ENCODE results near the gene WDR4.
A peak's percentile ranks its signal among the peaks of the same experiment; 100 is the strongest.

Gene WDR4

DNA sequence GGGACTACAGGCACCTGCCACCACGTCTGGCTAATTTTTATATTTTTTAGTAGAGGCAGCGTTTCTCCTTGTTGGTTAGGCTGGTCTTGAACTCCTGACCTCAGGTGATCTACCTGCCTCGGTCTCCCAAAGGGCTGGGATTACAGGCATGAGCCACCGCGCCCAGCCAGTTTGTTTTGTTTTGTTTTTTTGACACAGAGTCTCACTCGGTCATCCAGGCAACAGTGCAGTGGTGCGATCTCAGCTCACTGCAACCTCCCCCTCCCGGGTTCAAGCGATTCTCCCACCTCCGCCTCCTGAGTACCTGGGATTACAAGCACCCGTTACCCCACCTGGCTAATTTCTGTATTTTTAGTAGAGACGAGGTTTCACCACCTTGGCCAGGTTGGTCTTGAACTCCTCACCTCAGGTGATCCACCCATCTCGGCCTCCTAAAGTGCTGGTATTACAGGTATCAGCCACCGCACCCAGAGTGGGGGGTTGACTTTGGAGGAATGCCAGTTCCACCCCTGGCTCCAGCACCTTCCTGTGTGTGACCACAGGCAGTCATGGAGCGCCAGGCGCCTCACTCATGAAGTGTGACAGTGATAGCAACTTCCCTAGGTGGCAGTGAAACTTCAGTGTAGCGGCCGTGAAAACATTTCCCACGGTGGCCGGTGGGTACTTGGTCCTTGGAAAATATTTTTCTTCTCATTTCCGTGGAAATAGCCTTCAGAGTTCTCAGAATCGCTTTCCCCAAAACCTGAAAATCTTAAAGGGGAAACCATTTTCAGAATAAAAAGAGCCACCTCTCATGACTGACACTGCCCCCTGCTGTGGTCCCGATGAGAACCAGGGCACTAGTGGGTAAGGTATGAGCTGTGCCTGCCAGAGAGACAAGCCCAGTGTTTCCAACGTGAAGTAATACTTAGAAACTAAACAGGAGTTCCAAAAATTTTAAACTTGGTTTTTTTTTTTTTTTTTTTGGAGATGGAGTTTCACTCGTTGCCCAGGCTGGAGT lies 48.6 kb downstream of the WDR4 start:
- no peak overlapping the region for H3K4me3 ChIP-seq (ENCODE audit: low read depth, low read length)
- DNase-seq (ENCODE audit: low read depth), result no peak
- TF ChIP-seq, protein P1, sequence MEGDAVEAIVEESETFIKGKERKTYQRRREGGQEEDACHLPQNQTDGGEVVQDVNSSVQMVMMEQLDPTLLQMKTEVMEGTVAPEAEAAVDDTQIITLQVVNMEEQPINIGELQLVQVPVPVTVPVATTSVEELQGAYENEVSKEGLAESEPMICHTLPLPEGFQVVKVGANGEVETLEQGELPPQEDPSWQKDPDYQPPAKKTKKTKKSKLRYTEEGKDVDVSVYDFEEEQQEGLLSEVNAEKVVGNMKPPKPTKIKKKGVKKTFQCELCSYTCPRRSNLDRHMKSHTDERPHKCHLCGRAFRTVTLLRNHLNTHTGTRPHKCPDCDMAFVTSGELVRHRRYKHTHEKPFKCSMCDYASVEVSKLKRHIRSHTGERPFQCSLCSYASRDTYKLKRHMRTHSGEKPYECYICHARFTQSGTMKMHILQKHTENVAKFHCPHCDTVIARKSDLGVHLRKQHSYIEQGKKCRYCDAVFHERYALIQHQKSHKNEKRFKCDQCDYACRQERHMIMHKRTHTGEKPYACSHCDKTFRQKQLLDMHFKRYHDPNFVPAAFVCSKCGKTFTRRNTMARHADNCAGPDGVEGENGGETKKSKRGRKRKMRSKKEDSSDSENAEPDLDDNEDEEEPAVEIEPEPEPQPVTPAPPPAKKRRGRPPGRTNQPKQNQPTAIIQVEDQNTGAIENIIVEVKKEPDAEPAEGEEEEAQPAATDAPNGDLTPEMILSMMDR (IDR thresholded peaks at IDR 0.05; ENCODE audit: low read depth, low read length, missing control alignments), result peak; percentile 7

DNA sequence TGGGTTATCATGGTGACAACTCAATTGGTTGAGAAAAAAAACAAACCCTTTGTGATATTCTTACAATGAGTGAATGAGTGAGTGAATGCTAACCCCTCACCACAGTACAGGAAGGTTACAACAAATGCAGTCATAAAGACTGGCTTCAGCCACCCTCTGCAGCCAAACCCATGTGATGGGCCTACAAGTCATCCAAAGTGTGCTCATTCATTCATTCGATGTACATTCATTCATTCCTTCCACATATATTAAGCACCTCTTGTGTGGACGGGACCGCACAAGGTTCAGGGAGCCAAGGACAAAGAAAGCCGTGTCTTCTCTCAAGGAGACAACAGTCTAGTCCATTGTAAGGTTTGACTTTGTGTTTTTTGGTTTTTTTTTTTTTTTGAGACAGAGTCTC lies 49.4 kb downstream of the WDR4 start:
- no peak overlapping the region for H3K4me3 ChIP-seq (ENCODE audit: low read depth, low read length)
- no peak for DNase-seq (ENCODE audit: low read depth)
- TF ChIP-seq, protein P1 (IDR thresholded peaks at IDR 0.05; ENCODE audit: low read depth, low read length, missing control alignments), result no peak

- DNase-seq (ENCODE audit: low read depth), result no peak
- TF ChIP-seq, protein P1 (IDR thresholded peaks at IDR 0.05; ENCODE audit: low read depth, low read length, missing control alignments), result no peak
- H3K4me3 ChIP-seq (ENCODE audit: low read depth, low read length), result no peak overlapping the region
These were observed 49.9 kb downstream of the WDR4 start for GRCh38 chr21:42829417-42829816.

GRCh38 chr21:42827588-42827987 lies 51.8 kb downstream of the WDR4 start:
- TF ChIP-seq, protein P1 (IDR thresholded peaks at IDR 0.05; ENCODE audit: low read depth, low read length, missing control alignments), result no peak
- no peak overlapping the region for H3K4me3 ChIP-seq (ENCODE audit: low read depth, low read length)
- no peak for DNase-seq (ENCODE audit: low read depth)

GRCh38 chr21:42820616-42821465 lies 58.5 kb downstream of the WDR4 start:
- TF ChIP-seq, protein P1 (IDR thresholded peaks at IDR 0.05; ENCODE audit: low read depth, low read length, missing control alignments), result no peak
- no peak overlapping the region for H3K4me3 ChIP-seq (ENCODE audit: low read depth, low read length)
- DNase-seq (ENCODE audit: low read depth), result no peak

DNA sequence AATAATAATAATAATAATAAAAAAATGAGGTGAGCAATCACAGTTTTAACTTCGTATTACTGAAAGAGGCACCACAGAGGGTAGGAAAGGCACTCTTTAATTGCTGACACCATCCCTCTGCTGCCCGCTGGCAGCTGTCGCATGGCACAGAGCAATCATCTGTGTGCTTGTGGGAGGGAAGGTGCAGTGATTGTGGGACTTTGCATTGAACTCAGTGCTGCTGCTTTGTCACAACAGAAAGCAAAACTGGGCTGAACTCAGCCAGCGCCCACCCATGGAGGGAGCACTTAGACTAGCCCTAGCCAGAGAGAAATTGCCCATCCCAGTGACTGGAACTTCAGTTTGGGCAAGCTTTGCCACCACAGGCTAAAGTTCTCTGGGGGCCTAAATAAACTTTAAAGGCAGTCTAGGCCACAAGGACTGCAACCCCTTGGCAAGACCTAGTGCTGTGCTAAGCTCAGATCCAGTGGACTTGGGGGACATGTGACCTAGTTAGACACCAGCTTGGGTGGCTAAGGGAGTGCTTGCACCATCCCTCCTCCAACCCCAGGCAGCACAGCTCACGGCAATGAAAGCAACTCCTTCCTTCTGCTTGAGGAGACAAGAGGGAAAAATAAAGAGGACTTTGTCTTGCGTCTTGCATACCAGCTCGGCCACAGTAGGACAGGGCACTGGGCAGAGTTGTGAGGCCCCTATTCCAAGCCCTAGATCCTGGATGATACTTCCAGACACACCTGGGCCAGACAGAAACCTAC lies 59.3 kb downstream of the WDR4 start:
- TF ChIP-seq, protein P1 (IDR thresholded peaks at IDR 0.05; ENCODE audit: low read depth, low read length, missing control alignments), result no peak
- DNase-seq (ENCODE audit: low read depth), result no peak
- H3K4me3 ChIP-seq (ENCODE audit: low read depth, low read length), result no peak overlapping the region

All from GM12864 (cell line).